Measurements from ENCODE around the gene DNAJC8.

- TF ChIP-seq POLR2AphosphoS5 (IDR thresholded peaks at IDR 0.05; ENCODE audit: insufficient read depth in 1 of 2, low read depth in 1 of 2) (no peak), CTCF (IDR thresholded peaks at IDR 0.05) (no peak)
Observed at GRCh38 chr1:28176492-28177470, 56.0 kb downstream of the DNAJC8 start, which contains the start of gene PTAFR.

Data from vagina (tissue), 2 donors.